Measurements from ENCODE around the gene CRK. TPM values are rescaled to one million over a fixed set of nuclear protein-coding genes. Genes with fewer than 3 reads are reported as not detected.
A peak's percentile ranks its signal among the peaks of the same experiment; 100 is the strongest.

The CRK gene
- total RNA-seq, 1 donor from 2014 or later = 83.5 TPM

DNA sequence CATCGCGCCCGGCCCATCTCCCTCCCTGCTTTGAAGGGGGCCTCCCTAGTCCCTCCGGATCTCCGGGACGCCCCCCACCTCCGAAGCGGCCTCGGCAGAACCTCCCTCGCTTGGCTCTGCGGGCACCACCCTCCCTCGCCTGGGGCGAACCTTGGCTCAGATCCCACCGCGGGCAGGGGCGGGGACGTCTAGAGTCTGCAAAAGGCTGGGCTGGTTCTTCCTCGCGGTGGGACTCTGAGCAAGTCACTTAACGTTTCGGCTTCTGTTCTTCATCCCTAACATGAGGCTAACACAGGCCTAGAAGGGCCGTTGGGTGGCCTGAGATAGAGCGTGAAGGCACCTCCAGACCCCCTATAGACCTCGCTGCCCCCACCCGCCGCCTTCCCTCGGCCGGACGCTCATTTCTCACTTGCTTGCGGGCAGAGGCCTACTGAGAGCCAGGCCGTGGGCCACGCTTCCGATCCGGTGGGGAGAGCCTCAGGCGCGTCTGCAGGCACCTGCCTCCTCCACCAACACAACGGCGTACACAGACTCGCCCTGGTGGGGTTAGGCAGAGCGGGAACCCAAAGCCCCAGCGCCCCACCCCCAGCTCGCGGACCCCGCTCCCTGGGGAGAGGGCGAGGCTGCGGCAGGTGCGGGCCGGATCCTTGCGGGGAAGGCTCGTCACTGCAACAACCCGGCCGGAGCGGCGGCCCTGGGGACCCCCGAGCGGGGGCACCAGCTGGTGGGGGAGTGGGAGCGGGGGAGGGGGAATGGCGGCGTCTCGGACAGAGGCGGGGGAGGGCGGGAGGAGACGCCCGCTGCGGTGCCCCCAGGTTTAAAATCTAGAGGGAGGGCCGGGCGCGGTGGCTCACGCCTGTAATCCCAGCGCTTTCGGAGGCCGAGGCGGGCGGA lies 31.0 kb upstream of the CRK start:
- H3K27me3 ChIP-seq (ENCODE audit: insufficient read depth, low read length) = no peaks in the 10 kb centered on the region
- DNase-seq (ENCODE audit: low read depth) (peak; percentile 50), FAIRE-seq (no peak)
- no peak overlapping the region for H2AFZ ChIP-seq (ENCODE audit: low read depth, low read length)
- H3K27ac ChIP-seq (ENCODE audit: low read depth, low read length) = peak overlapping the region; percentile 47
- H3K4me3 ChIP-seq (ENCODE audit: insufficient read depth, low read depth, low read length) = peak overlapping the region; percentile 10
- peaks cover 3% of the 10 kb centered on the region for H3K36me3 ChIP-seq (ENCODE audit: insufficient read depth, low read length)
- H3K4me1 Mint-ChIP-seq (ENCODE audit: low read depth, unreplicated experiment) = peaks cover 15% of the 10 kb centered on the region
- TF ChIP-seq, protein P1, sequence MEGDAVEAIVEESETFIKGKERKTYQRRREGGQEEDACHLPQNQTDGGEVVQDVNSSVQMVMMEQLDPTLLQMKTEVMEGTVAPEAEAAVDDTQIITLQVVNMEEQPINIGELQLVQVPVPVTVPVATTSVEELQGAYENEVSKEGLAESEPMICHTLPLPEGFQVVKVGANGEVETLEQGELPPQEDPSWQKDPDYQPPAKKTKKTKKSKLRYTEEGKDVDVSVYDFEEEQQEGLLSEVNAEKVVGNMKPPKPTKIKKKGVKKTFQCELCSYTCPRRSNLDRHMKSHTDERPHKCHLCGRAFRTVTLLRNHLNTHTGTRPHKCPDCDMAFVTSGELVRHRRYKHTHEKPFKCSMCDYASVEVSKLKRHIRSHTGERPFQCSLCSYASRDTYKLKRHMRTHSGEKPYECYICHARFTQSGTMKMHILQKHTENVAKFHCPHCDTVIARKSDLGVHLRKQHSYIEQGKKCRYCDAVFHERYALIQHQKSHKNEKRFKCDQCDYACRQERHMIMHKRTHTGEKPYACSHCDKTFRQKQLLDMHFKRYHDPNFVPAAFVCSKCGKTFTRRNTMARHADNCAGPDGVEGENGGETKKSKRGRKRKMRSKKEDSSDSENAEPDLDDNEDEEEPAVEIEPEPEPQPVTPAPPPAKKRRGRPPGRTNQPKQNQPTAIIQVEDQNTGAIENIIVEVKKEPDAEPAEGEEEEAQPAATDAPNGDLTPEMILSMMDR (IDR thresholded peaks at IDR 0.05; ENCODE audit: insufficient read depth, low read depth, low read length) = no peak
- H3K4me3 Mint-ChIP-seq (ENCODE audit: unreplicated experiment) = no peak overlapping the region
- no peaks in the 10 kb centered on the region for H3K9me3 Mint-ChIP-seq (ENCODE audit: unreplicated experiment)
- H3K36me3 Mint-ChIP-seq (ENCODE audit: low read depth, unreplicated experiment) = peaks cover 4% of the 10 kb centered on the region
- H3K4me2 ChIP-seq (ENCODE audit: low read length) = peak overlapping the region; percentile 80
- H4K20me1 ChIP-seq (ENCODE audit: insufficient read depth, low read length) = peaks cover 21% of the 10 kb centered on the region
- peak overlapping the region; percentile 61 for H3K9ac ChIP-seq (ENCODE audit: low read length)
- H3K27ac Mint-ChIP-seq (ENCODE audit: unreplicated experiment) = peak overlapping the region; percentile 87
- H3K79me2 ChIP-seq (ENCODE audit: insufficient read depth, low read length) = peaks cover 35% of the 10 kb centered on the region
- peaks cover 37% of the 10 kb centered on the region for H3K4me1 ChIP-seq (ENCODE audit: insufficient read depth, low read length)
- no peaks in the 10 kb centered on the region for H3K9me3 ChIP-seq (ENCODE audit: insufficient read depth, low read depth, low read length)
- H3K27me3 Mint-ChIP-seq (ENCODE audit: low read depth, unreplicated experiment) = no peaks in the 10 kb centered on the region

DNA sequence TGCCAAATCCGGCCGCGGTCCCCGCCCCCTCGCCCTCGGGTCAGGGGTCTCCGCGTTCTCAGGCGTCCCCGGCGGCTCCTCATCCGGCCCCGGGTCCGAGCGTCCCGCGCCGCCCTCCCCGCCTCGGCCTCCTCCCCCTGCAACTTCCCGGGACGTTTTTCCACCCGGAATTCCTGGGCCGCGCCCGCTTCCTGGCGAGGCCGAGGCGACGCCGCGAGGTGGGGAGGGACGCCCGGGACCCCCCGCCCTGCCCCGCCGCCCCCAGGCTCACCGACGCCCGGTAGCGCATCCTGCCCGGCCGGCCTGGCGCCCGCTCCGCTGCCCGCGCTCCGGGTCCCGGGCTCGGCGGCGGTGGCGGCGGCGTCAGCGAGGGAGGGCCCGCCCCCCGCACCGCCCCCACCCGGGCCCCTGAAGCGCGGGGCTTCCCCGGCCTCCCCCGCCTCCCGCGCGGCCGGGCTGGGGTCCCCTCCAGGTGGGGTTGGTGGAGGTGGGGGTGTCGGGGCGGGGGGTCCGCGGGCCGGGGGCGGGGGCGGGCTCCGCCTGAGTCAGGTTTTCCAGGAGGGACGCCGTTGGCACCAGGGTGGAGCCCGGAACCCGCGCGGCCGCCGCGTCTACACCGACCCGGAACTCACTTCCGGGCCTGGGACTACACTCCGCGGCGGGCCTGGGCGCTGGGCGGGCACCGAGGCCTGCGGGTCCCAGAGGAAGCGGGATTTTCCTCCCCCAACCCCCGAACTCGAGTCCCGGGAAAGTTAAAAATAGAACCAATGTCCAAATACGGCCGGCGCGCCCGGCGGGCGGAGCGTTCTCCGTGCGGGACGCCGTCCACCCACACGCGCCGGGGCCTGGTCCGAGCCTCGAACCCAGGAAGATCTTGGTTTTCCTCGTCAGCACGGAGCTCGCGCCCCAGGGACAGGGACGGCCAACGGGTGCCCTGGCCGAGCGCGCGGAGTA lies 29.7 kb upstream of the CRK start:
- Mint-ChIP-seq H3K27ac (ENCODE audit: unreplicated experiment) (no peak overlapping the region), H3K9me3 (ENCODE audit: unreplicated experiment) (no peaks in the 10 kb centered on the region), H3K4me3 (ENCODE audit: unreplicated experiment) (no peak overlapping the region), H3K4me1 (ENCODE audit: low read depth, unreplicated experiment) (peaks cover 15% of the 10 kb centered on the region), H3K36me3 (ENCODE audit: low read depth, unreplicated experiment) (peaks cover 11% of the 10 kb centered on the region), H3K27me3 (ENCODE audit: low read depth, unreplicated experiment) (no peaks in the 10 kb centered on the region)
- Histone ChIP-seq H3K27me3 (ENCODE audit: insufficient read depth, low read length) (no peaks in the 10 kb centered on the region), H4K20me1 (ENCODE audit: insufficient read depth, low read length) (peaks cover 33% of the 10 kb centered on the region), H3K9ac (ENCODE audit: low read length) (peak overlapping the region; percentile 78), H2AFZ (ENCODE audit: low read depth, low read length) (peak overlapping the region; percentile 47), H3K4me2 (ENCODE audit: low read length) (peak overlapping the region; percentile 90), H3K27ac (ENCODE audit: low read depth, low read length) (peak overlapping the region; percentile 53), H3K36me3 (ENCODE audit: insufficient read depth, low read length) (peaks cover 5% of the 10 kb centered on the region), H3K4me1 (ENCODE audit: insufficient read depth, low read length) (peaks cover 33% of the 10 kb centered on the region), H3K9me3 (ENCODE audit: insufficient read depth, low read depth, low read length) (no peaks in the 10 kb centered on the region), H3K4me3 (ENCODE audit: insufficient read depth, low read depth, low read length) (peak overlapping the region; percentile 64), H3K79me2 (ENCODE audit: insufficient read depth, low read length) (peaks cover 31% of the 10 kb centered on the region)
- no peak for TF ChIP-seq EZH2 (IDR thresholded peaks at IDR 0.05; ENCODE audit: insufficient read depth, low read length)
- TF ChIP-seq, protein P1 (IDR thresholded peaks at IDR 0.05; ENCODE audit: insufficient read depth, low read depth, low read length) = no peak
- no peak for FAIRE-seq
- peak; percentile 44 for DNase-seq (ENCODE audit: low read depth)

All from astrocyte (in vitro differentiated cells and primary cell).